CD14-positive monocyte (primary cell): ENCODE results near the gene THBS2. TPM values are rescaled to one million over a fixed set of nuclear protein-coding genes. Genes with fewer than 3 reads are reported as not detected.
A peak's percentile ranks its signal among the peaks of the same experiment; 100 is the strongest.

Experiments used
- DNase-seq, 3 donors: peaks; one replicate each; pipeline ENCODE4 v3.0.0-alpha.2; 2011 to 2022
- H2AFZ ChIP-seq: 2 replicates; pipeline ENCODE4 v1.6.0; 2012; ENCODE audit warnings: mild to moderate bottlenecking, low read depth, low read length, inconsistent platforms; ENCODE audit not compliant: insufficient read depth, poor library complexity, severe bottlenecking
- H3K27ac ChIP-seq, 2 donors: 1 replicate in 1 of 2; 2 replicates in 1 of 2; pipeline ENCODE4 v1.5.1; 2012 to 2013; ENCODE audit warnings: low read length in 2 of 2, control low read depth in 1 of 2, inconsistent platforms in 1 of 2, low read depth in 1 of 2, mild to moderate bottlenecking in 1 of 2
- H3K27me3 ChIP-seq, 2 donors: one replicate each; pipeline versions ENCODE4 v1.6.0 to v1.6.1; 2011 to 2013; ENCODE audit warnings: low read length in 2 of 2; ENCODE audit not compliant: control insufficient read depth in 2 of 2, insufficient read depth in 2 of 2
- H3K36me3 ChIP-seq, 2 donors: replicated peaks in 1 of 2; 1 replicate in 1 of 2; 2 replicates in 1 of 2; pipeline versions ENCODE4 v1.5.1 to v1.6.1; 2012 to 2013; ENCODE audit warnings: low read length in 2 of 2, control low read depth in 1 of 2, inconsistent platforms in 1 of 2, mild to moderate bottlenecking in 1 of 2; ENCODE audit not compliant: insufficient read depth in 2 of 2, control insufficient read depth in 1 of 2
- H3K4me1 ChIP-seq, 2 donors: 1 replicate in 1 of 2; 2 replicates in 1 of 2; pipeline versions ENCODE4 v1.5.1 to v1.6.1; 2012 to 2013; ENCODE audit warnings: low read length in 2 of 2, control low read depth in 1 of 2, inconsistent platforms in 1 of 2, mild to moderate bottlenecking in 1 of 2, moderate library complexity in 1 of 2; ENCODE audit not compliant: insufficient read depth in 2 of 2, control insufficient read depth in 1 of 2
- H3K4me2 ChIP-seq: replicated peaks from 2 replicates; pipeline ENCODE3; 2012; ENCODE audit warnings: low read length, moderate library complexity, mild to moderate bottlenecking; ENCODE audit not compliant: poor library complexity, severe bottlenecking; ENCODE audit errors: extremely low read depth
- H3K4me3 ChIP-seq, 3 experiments: fragments of 200-600 bp in 1 of 3; sonication (generic) in 1 of 3; replicated peaks in 1 of 3; 1 replicate in 2 of 3; 2 replicates in 1 of 3; pipeline ENCODE4 v1.5.1; 2011 to 2013; ENCODE audit warnings: low read length in 3 of 3, mild to moderate bottlenecking in 3 of 3, control low read depth in 2 of 3, low read depth in 2 of 3, inconsistent platforms in 1 of 3, moderate library complexity in 1 of 3
- H3K79me2 ChIP-seq: 2 replicates; pipeline ENCODE4 v1.6.0; 2012; ENCODE audit warnings: mild to moderate bottlenecking, control low read depth, inconsistent platforms, low read length, moderate library complexity; ENCODE audit not compliant: insufficient read depth
- H3K9ac ChIP-seq: 2 replicates; pipeline ENCODE4 v1.6.0; 2017; ENCODE audit warnings: low read length, mild to moderate bottlenecking; ENCODE audit not compliant: insufficient read depth, poor library complexity, severe bottlenecking
- H3K9me3 ChIP-seq, 2 donors: replicated peaks in 1 of 2; 1 replicate in 1 of 2; 2 replicates in 1 of 2; pipeline versions ENCODE4 v1.5.1 to v1.6.1; 2012 to 2013; ENCODE audit warnings: low read length in 2 of 2, control low read depth in 1 of 2; ENCODE audit not compliant: control insufficient read depth in 1 of 2, insufficient read depth in 1 of 2
- H4K20me1 ChIP-seq: 2 replicates; pipeline ENCODE4 v1.6.0; 2012; ENCODE audit warnings: mild to moderate bottlenecking, low read length, control low read depth, moderate library complexity; ENCODE audit not compliant: insufficient read depth
- H3K27ac Mint-ChIP-seq, 7 donors: one replicate each; pipeline ENCODE4 v1.8.0; 2020; ENCODE audit warnings: mild to moderate bottlenecking in 7 of 7, mixed read lengths in 7 of 7, moderate library complexity in 6 of 7, inconsistent platforms in 2 of 7
- H3K27me3 Mint-ChIP-seq, 3 donors: one replicate each; pipeline ENCODE4 v1.8.0; 2021 to 2022; ENCODE audit warnings: low read depth in 3 of 3, mild to moderate bottlenecking in 3 of 3, mixed read lengths in 3 of 3, moderate library complexity in 3 of 3, inconsistent platforms in 1 of 3
- H3K36me3 Mint-ChIP-seq, 2 donors: one replicate each; pipeline ENCODE4 v1.8.0; 2020; ENCODE audit warnings: mixed read lengths in 2 of 2, inconsistent platforms in 1 of 2, mild to moderate bottlenecking in 1 of 2
- H3K4me1 Mint-ChIP-seq: one replicate; pipeline ENCODE4 v1.8.0; 2020; ENCODE audit warnings: mild to moderate bottlenecking, mixed read lengths
- H3K4me3 Mint-ChIP-seq, 2 donors: one replicate each; pipeline ENCODE4 v1.8.0; 2020; ENCODE audit warnings: mild to moderate bottlenecking in 2 of 2, mixed read lengths in 2 of 2, moderate library complexity in 1 of 2
- H3K9me3 Mint-ChIP-seq, 7 donors: one replicate each; pipeline ENCODE4 v1.8.0; 2020 to 2022; ENCODE audit warnings: mixed read lengths in 7 of 7, mild to moderate bottlenecking in 6 of 7, moderate library complexity in 6 of 7, inconsistent platforms in 2 of 7
- WGBS: methylation state at CpG from one replicate; pipeline ENCODE4 v1.1.5; 2013; ENCODE audit warnings: missing lambda C conversion rate; ENCODE audit not compliant: insufficient coverage; 5-methylcytosine and 5-hydroxymethylcytosine counted together
- intact Hi-C, 2 donors: fragments of 100-400 bp; cut with micrococcal nuclease; formaldehyde crosslinking; loops; one replicate each; pipeline versions ENCODE4 v1.15.0 to v1.15.1; 2023
- polyA plus RNA-seq, 3 donors: library from polyadenylated mRNA; depleted of rRNA in 1 of 3; unstranded in 2 of 3; stranded (reverse) in 1 of 3; fragments of 300-500 nt in 2 of 3; fragments of >200 nt in 1 of 3; fragmentation: Illumina TruSeq in 2 of 3; gene quantifications; 1 replicate in 2 of 3; 2 replicates in 1 of 3; pipeline ENCODE4 v1.2.3, GENCODE V29; 2012 to 2021
- TF ChIP-seq, protein P1 (sequence below): fragments of 200-600 bp; IDR thresholded peaks from one replicate; pipeline ENCODE4 v1.8.0; 2022; ENCODE audit warnings: antibody characterized with exemption, mild to moderate bottlenecking

Gene THBS2
- polyA plus RNA-seq, 3 donors = 0.01 to 0.03 TPM; not detected in 1

GRCh38 chr6:169207482-169207881 lies 46.2 kb downstream of the THBS2 start:
- DNase-seq = no peak
- Histone ChIP-seq H3K4me1 (peaks cover 2 to 5% of the 10 kb centered on the region in 2 donors), H3K4me3 (peak overlapping the region in 1 of 3 experiments; percentile 1), H3K27me3 (no peaks in the 10 kb centered on the region), H3K27ac (no peak overlapping the region), H4K20me1 (no peaks in the 10 kb centered on the region), H3K36me3 (no peaks in the 10 kb centered on the region), H3K79me2 (no peaks in the 10 kb centered on the region), H3K4me2 (no peak overlapping the region), H3K9ac (no peak overlapping the region), H2AFZ (no peak overlapping the region), H3K9me3 (peaks cover 17 to 22% of the 10 kb centered on the region in 2 donors)
- no peak overlapping the region for H3K4me3 Mint-ChIP-seq
- H3K36me3 Mint-ChIP-seq = peaks cover 2 to 8% of the 10 kb centered on the region in 2 donors
- intact Hi-C loops = no loop called here
- H3K4me1 Mint-ChIP-seq = peaks cover 7% of the 10 kb centered on the region
- H3K9me3 Mint-ChIP-seq = peaks cover 17 to 37% (median 30%) of the 10 kb centered on the region in 7 donors
- H3K27me3 Mint-ChIP-seq = no peaks in the 10 kb centered on the region
- no peak overlapping the region for H3K27ac Mint-ChIP-seq
- TF ChIP-seq, protein P1, sequence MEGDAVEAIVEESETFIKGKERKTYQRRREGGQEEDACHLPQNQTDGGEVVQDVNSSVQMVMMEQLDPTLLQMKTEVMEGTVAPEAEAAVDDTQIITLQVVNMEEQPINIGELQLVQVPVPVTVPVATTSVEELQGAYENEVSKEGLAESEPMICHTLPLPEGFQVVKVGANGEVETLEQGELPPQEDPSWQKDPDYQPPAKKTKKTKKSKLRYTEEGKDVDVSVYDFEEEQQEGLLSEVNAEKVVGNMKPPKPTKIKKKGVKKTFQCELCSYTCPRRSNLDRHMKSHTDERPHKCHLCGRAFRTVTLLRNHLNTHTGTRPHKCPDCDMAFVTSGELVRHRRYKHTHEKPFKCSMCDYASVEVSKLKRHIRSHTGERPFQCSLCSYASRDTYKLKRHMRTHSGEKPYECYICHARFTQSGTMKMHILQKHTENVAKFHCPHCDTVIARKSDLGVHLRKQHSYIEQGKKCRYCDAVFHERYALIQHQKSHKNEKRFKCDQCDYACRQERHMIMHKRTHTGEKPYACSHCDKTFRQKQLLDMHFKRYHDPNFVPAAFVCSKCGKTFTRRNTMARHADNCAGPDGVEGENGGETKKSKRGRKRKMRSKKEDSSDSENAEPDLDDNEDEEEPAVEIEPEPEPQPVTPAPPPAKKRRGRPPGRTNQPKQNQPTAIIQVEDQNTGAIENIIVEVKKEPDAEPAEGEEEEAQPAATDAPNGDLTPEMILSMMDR = no peak

DNA sequence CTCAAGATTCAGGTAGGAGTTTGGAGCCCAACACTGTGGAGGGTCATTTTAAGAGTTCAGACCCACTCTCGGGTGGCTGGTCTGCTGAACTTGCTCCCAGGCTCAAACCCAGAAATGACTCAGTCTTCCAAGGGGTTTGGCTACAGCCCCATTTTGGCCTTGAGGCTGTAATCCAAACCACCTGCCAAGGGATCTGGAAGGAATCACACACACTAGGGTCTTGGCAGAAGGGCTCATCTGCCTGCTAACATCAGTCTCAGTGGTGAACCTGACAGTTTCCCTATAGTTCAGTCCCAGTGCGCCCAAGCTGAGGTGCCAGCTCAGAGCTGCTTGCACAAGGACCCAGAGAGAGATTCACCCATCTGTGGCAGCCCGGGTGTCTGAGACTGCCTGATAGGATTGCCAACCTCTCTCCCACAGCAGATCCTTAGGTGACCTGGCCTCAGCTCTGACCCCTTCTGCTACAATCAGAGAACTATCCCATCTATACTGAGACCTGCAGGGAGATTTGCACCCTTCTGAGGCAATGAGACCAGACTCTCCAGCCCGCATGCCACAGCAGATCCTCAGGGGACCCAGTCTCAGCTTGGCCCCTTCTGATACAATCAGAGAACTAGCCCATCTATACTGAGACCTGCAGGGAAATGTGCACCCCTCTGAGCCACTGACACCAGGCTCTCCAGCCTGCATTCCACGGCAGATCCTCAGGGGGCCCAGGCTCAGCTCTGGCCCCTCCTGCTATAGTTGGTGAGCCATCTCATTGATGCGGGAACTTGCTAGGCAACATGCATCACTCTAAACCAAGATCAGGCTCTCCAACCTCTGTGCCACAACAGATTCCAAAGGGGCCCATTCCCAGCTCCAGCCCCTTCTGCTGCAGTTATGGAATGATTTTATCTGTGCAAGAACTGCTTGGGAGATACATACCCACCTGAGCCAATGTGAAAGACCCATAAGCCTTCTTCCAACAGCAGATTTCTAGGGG lies 48.2 kb downstream of the THBS2 start:
- peaks cover 21 to 53% (median 39%) of the 10 kb centered on the region in 7 donors for H3K9me3 Mint-ChIP-seq
- intact Hi-C loops = no loop called here
- H3K27ac Mint-ChIP-seq = no peak overlapping the region
- H3K4me3 ChIP-seq = no peak overlapping the region
- H3K9ac ChIP-seq = no peak overlapping the region
- 96% methylated on average over 6 of the region's 6 CpGs for WGBS
- DNase-seq = no peak
- no peaks in the 10 kb centered on the region for H4K20me1 ChIP-seq
- H3K27me3 Mint-ChIP-seq = no peaks in the 10 kb centered on the region
- no peak overlapping the region for H3K4me3 Mint-ChIP-seq
- no peaks in the 10 kb centered on the region for H3K4me1 ChIP-seq
- peaks cover 0 to 8% of the 10 kb centered on the region in 2 donors for H3K36me3 Mint-ChIP-seq
- no peaks in the 10 kb centered on the region for H3K27me3 ChIP-seq
- no peaks in the 10 kb centered on the region for H3K79me2 ChIP-seq
- TF ChIP-seq, protein P1 = no peak
- no peak overlapping the region for H2AFZ ChIP-seq
- H3K27ac ChIP-seq = no peak overlapping the region
- H3K4me2 ChIP-seq = no peak overlapping the region
- H3K9me3 ChIP-seq = peaks cover 26 to 28% of the 10 kb centered on the region in 2 donors
- peaks cover 5% of the 10 kb centered on the region for H3K4me1 Mint-ChIP-seq
- H3K36me3 ChIP-seq = no peaks in the 10 kb centered on the region
